H9 (cell line): ENCODE data around the gene MMP14. TPM values are rescaled to one million over a fixed set of nuclear protein-coding genes. Genes with fewer than 3 reads are reported as not detected.

Experiments used
- DNase-seq: peaks from one replicate; pipeline ENCODE4 v3.0.0-alpha.2; 2017
- H2AFZ ChIP-seq: one replicate; pipeline ENCODE4 v1.6.1; 2013; ENCODE audit warnings: mild to moderate bottlenecking, low read length, control low read depth, moderate library complexity
- H2AK5ac ChIP-seq: 2 replicates; pipeline ENCODE4 v1.6.1; 2013; ENCODE audit warnings: low read length, control low read depth, mixed read lengths; ENCODE audit not compliant: insufficient read length
- H2BK120ac ChIP-seq: one replicate; pipeline ENCODE4 v1.6.1; 2013; ENCODE audit warnings: low read depth, mild to moderate bottlenecking, low read length, control low read depth, inconsistent platforms; ENCODE audit not compliant: poor library complexity, severe bottlenecking
- H2BK12ac ChIP-seq: 2 replicates; pipeline ENCODE4 v1.6.1; 2013; ENCODE audit warnings: low read length, control low read depth, mixed read lengths, low read depth; ENCODE audit not compliant: insufficient read length
- H2BK15ac ChIP-seq: 2 replicates; pipeline ENCODE4 v1.6.1; 2013; ENCODE audit warnings: low read depth, low read length, control low read depth
- H2BK20ac ChIP-seq: one replicate; pipeline ENCODE4 v1.6.1; 2013; ENCODE audit warnings: low read depth, mild to moderate bottlenecking, low read length, control low read depth, inconsistent platforms; ENCODE audit not compliant: poor library complexity, severe bottlenecking
- H2BK5ac ChIP-seq: 2 replicates; pipeline ENCODE4 v1.6.1; 2013; ENCODE audit warnings: low read length, control low read depth, mixed read lengths; ENCODE audit not compliant: insufficient read length
- H3K14ac ChIP-seq: 2 replicates; pipeline ENCODE4 v1.6.1; 2013; ENCODE audit warnings: low read length, control low read depth; ENCODE audit not compliant: insufficient read depth
- H3K18ac ChIP-seq: 2 replicates; pipeline ENCODE4 v1.6.1; 2013; ENCODE audit warnings: low read depth, mild to moderate bottlenecking, mixed read lengths, low read length, control low read depth; ENCODE audit not compliant: insufficient read length
- H3K23ac ChIP-seq: 2 replicates; pipeline ENCODE4 v1.6.1; 2013; ENCODE audit warnings: low read length, control low read depth, mixed read lengths, low read depth; ENCODE audit not compliant: insufficient read length
- H3K23me2 ChIP-seq: 2 replicates; pipeline ENCODE4 v1.6.1; 2013; ENCODE audit warnings: low read depth, mild to moderate bottlenecking, mixed read lengths, low read length, control low read depth; ENCODE audit not compliant: insufficient read length, poor library complexity, severe bottlenecking
- H3K27ac ChIP-seq: 2 replicates; pipeline ENCODE4 v1.5.1; 2013; ENCODE audit warnings: low read length, control low read depth, mixed read lengths, low read depth; ENCODE audit not compliant: insufficient read length
- H3K27me3 ChIP-seq: 2 replicates; pipeline ENCODE4 v1.6.1; 2013; ENCODE audit warnings: low read length, control low read depth, inconsistent platforms; ENCODE audit not compliant: insufficient read depth
- H3K4ac ChIP-seq: 2 replicates; pipeline ENCODE4 v1.6.1; 2013; ENCODE audit warnings: low read depth, mild to moderate bottlenecking, control low read depth, inconsistent platforms, low read length, moderate library complexity
- H3K4me1 ChIP-seq: 2 replicates; pipeline ENCODE4 v1.6.1; 2013; ENCODE audit warnings: low read length, control low read depth, inconsistent platforms; ENCODE audit not compliant: insufficient read depth
- H3K4me2 ChIP-seq: 2 replicates; pipeline ENCODE4 v1.6.1; 2013; ENCODE audit warnings: low read length, control low read depth, mixed read lengths; ENCODE audit not compliant: insufficient read length, insufficient read depth
- H3K56ac ChIP-seq: 2 replicates; pipeline ENCODE4 v1.6.1; 2013; ENCODE audit warnings: low read depth, mild to moderate bottlenecking, mixed read lengths, low read length, control low read depth; ENCODE audit not compliant: insufficient read length
- H3K79me1 ChIP-seq: 2 replicates; pipeline ENCODE4 v1.6.1; 2013; ENCODE audit warnings: low read depth, mild to moderate bottlenecking, moderate library complexity, low read length, control low read depth, inconsistent platforms; ENCODE audit not compliant: insufficient read depth, poor library complexity, severe bottlenecking
- H3K79me2 ChIP-seq: 2 replicates; pipeline ENCODE4 v1.6.1; 2013; ENCODE audit warnings: low read length, control low read depth, inconsistent platforms; ENCODE audit not compliant: insufficient read depth
- H3K9ac ChIP-seq: 2 replicates; pipeline ENCODE4 v1.6.1; 2013; ENCODE audit warnings: low read length, control low read depth, mixed read lengths; ENCODE audit not compliant: insufficient read length; ENCODE audit errors: extremely low read depth
- H3K9me3 ChIP-seq: one replicate; pipeline ENCODE4 v1.6.1; 2013; ENCODE audit warnings: low read depth, low read length, inconsistent platforms; ENCODE audit not compliant: control insufficient read depth
- H3T11ph ChIP-seq: one replicate; pipeline ENCODE4 v1.6.1; 2013; ENCODE audit warnings: mild to moderate bottlenecking, low read length, control low read depth, inconsistent platforms
- H4K20me1 ChIP-seq: one replicate; pipeline ENCODE4 v1.6.1; 2013; ENCODE audit not compliant: control insufficient read depth, insufficient read length, insufficient read depth
- H4K5ac ChIP-seq: 2 replicates; pipeline ENCODE4 v1.6.1; 2013; ENCODE audit warnings: low read depth, mild to moderate bottlenecking, mixed read lengths, low read length, control low read depth; ENCODE audit not compliant: insufficient read length
- H4K8ac ChIP-seq: replicated peaks from 2 replicates; pipeline ENCODE4 v1.6.1; 2013; ENCODE audit warnings: low read length, control low read depth, mixed read lengths, low read depth; ENCODE audit not compliant: insufficient read length
- H4K91ac ChIP-seq: 2 replicates; pipeline ENCODE4 v1.6.1; 2013; ENCODE audit warnings: low read depth, mild to moderate bottlenecking, moderate library complexity, mixed read lengths, low read length, control low read depth; ENCODE audit not compliant: insufficient read length
- H3K27ac Mint-ChIP-seq, 3 experiments: 2 replicates in 2 of 3; 3 replicates in 1 of 3; pipeline ENCODE4 v1.8.0; 2020 to 2021; ENCODE audit warnings: mixed read lengths in 3 of 3, mild to moderate bottlenecking in 1 of 3, moderate library complexity in 1 of 3
- H3K27me3 Mint-ChIP-seq: 2 replicates; pipeline ENCODE4 v1.8.0; 2021; ENCODE audit warnings: low read depth, mild to moderate bottlenecking, moderate library complexity, mixed read lengths
- H3K36me3 Mint-ChIP-seq, 3 experiments: 2 replicates in 2 of 3; 3 replicates in 1 of 3; pipeline ENCODE4 v1.8.0; 2020 to 2021; ENCODE audit warnings: low read depth in 3 of 3, mixed read lengths in 3 of 3; ENCODE audit not compliant: insufficient read depth in 1 of 3
- H3K4me1 Mint-ChIP-seq, 2 experiments: 2 replicates each; pipeline ENCODE4 v1.8.0; 2020; ENCODE audit warnings: mixed read lengths in 2 of 2
- H3K4me3 Mint-ChIP-seq, 2 experiments: 2 replicates in 1 of 2; 3 replicates in 1 of 2; pipeline ENCODE4 v1.8.0; 2020 to 2021; ENCODE audit warnings: mild to moderate bottlenecking in 2 of 2, mixed read lengths in 2 of 2, moderate library complexity in 1 of 2
- H3K9me3 Mint-ChIP-seq, 2 experiments: 2 replicates in 1 of 2; 3 replicates in 1 of 2; pipeline ENCODE4 v1.8.0; 2020; ENCODE audit warnings: mild to moderate bottlenecking in 2 of 2, mixed read lengths in 2 of 2, moderate library complexity in 1 of 2
- WGBS: extraction: QIAGEN DNeasy Blood & Tissue Kit; methylation state at CpG from one replicate; pipeline ENCODE4 v1.1.7; 2013; ENCODE audit warnings: missing lambda C conversion rate, low lambda C conversion rate, mixed read lengths; ENCODE audit not compliant: insufficient read length; ENCODE audit errors: extremely low coverage; 5-methylcytosine and 5-hydroxymethylcytosine counted together
- total RNA-seq: library from RNA; stranded (reverse); gene quantifications from 2 replicates; pipeline ENCODE4 v1.2.1, GENCODE V29; 2021
- TF ChIP-seq, protein P1 (sequence below): fragments of 200-600 bp; sonication (generic); conservative IDR thresholded peaks from 3 replicates; pipeline ENCODE4 v1.8.0; 2021; ENCODE audit warnings: antibody characterized with exemption, mild to moderate bottlenecking

The MMP14 gene
- total RNA-seq, 1 experiment from 2014 or later, result 56.5 TPM

- Histone ChIP-seq H4K91ac (no peak overlapping the region), H3K27me3 (peaks cover 3% of the 10 kb centered on the region; the same call in 1 of the 2 replicates), H3K79me2 (no peaks in the 10 kb centered on the region), H3K18ac (no peak overlapping the region), H2BK5ac (no peak overlapping the region), H4K20me1 (no peaks in the 10 kb centered on the region), H2BK15ac (no peak overlapping the region), H3K9ac (no peak overlapping the region), H3K9me3 (no peaks in the 10 kb centered on the region), H3K23ac (no peak overlapping the region), H2AFZ (no peak overlapping the region), H3K27ac (no peak overlapping the region), H2AK5ac (no peak overlapping the region), H3K4ac (no peak overlapping the region), H4K5ac (no peak overlapping the region), H2BK20ac (no peak overlapping the region), H4K8ac (no peak overlapping the region), H2BK12ac (no peak overlapping the region), H3K14ac (no peak overlapping the region), H3T11ph (no peak overlapping the region), H3K56ac (no peak overlapping the region), H3K4me1 (no peaks in the 10 kb centered on the region; the same call in 1 of the 2 replicates), H3K23me2 (peaks cover 7% of the 10 kb centered on the region), H3K4me2 (no peak overlapping the region), H2BK120ac (no peak overlapping the region), H3K79me1 (no peaks in the 10 kb centered on the region)
- Mint-ChIP-seq H3K27me3 (peaks cover 23% of the 10 kb centered on the region), H3K4me1 (peaks cover 16 to 24% of the 10 kb centered on the region in 2 experiments), H3K27ac (no peak overlapping the region), H3K4me3 (no peak overlapping the region), H3K9me3 (no peaks in the 10 kb centered on the region; a peak in 1 of 5 replicates), H3K36me3 (peaks cover 0 to 7% (median 6%) of the 10 kb centered on the region in 3 experiments; a peak in 3 of 7 replicates)
- no peak for DNase-seq
- no CpG with 5 or more reads among the region's 1 CpG for WGBS
- TF ChIP-seq, protein P1, sequence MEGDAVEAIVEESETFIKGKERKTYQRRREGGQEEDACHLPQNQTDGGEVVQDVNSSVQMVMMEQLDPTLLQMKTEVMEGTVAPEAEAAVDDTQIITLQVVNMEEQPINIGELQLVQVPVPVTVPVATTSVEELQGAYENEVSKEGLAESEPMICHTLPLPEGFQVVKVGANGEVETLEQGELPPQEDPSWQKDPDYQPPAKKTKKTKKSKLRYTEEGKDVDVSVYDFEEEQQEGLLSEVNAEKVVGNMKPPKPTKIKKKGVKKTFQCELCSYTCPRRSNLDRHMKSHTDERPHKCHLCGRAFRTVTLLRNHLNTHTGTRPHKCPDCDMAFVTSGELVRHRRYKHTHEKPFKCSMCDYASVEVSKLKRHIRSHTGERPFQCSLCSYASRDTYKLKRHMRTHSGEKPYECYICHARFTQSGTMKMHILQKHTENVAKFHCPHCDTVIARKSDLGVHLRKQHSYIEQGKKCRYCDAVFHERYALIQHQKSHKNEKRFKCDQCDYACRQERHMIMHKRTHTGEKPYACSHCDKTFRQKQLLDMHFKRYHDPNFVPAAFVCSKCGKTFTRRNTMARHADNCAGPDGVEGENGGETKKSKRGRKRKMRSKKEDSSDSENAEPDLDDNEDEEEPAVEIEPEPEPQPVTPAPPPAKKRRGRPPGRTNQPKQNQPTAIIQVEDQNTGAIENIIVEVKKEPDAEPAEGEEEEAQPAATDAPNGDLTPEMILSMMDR, result no peak
These were observed 54.0 kb downstream of the MMP14 start for GRCh38 chr14:22890416-22890815.
